ENCODE measurements around the gene KLLN.
"Not testable (repeated sequence)": the region's sequence is repeated elsewhere in the genome, so short reads cannot be mapped to it uniquely, and the experiment has no call there.

The KLLN gene

DNA sequence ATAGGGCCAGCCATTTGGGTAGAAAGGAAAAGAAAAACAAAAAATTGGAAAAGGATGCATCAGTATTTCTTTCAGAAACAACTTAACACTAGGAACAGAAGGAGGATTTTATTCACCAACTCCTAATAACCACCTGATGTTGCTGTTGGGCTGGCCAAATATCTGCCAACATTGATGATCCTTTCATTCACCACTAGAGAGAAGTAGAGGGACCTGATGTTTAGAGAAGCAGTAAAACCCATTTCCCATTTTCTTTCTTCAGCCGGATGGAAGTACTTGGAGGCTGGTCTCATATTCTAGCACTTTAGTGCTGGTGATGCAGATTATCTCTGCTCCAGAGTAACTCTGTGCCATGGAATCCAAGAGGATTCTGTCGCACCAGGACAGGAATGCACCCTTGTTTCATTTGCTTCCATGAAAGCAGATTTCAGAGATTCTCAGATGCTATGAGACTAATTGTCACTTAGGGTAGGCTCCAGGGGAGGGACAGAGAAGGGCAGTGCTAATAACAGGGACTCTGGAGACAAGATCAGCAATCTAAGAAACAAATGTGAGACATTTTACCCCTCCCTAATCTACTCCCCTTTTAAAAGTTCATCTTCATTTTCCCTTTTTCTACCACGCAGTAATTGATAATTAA, 3.1 kb downstream of the KLLN start:
- TF ChIP-seq, protein P1, sequence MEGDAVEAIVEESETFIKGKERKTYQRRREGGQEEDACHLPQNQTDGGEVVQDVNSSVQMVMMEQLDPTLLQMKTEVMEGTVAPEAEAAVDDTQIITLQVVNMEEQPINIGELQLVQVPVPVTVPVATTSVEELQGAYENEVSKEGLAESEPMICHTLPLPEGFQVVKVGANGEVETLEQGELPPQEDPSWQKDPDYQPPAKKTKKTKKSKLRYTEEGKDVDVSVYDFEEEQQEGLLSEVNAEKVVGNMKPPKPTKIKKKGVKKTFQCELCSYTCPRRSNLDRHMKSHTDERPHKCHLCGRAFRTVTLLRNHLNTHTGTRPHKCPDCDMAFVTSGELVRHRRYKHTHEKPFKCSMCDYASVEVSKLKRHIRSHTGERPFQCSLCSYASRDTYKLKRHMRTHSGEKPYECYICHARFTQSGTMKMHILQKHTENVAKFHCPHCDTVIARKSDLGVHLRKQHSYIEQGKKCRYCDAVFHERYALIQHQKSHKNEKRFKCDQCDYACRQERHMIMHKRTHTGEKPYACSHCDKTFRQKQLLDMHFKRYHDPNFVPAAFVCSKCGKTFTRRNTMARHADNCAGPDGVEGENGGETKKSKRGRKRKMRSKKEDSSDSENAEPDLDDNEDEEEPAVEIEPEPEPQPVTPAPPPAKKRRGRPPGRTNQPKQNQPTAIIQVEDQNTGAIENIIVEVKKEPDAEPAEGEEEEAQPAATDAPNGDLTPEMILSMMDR (IDR thresholded peaks at IDR 0.05; ENCODE audit: control insufficient read depth, extremely low read depth, insufficient read depth), result peak; percentile 60
- H3K4me3 ChIP-seq (ENCODE audit: low read depth, low read length), result no peak overlapping the region
- DNase-seq (ENCODE audit: low read depth), result no peak

DNA sequence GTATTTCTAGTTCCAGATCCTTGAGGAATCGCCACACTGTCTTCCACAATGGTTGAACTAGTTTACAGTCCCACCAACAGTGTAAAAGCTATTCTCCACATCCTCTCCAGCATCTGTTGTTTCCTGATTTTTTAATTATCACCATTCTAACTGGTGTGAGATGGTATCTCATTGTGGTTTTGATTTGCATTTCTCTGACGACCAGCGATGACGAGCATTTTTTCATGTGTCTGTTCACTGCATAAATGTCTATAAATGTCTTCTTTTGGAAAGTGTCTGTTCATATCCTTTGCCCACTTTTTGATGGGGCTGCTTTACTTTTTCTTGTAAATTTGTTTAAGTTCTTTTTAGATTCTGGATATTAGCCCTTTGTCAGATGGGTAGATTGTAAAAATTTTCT, 7.7 kb downstream of the KLLN start:
- not testable (repeated sequence) for H3K4me3 ChIP-seq (ENCODE audit: low read depth, low read length); DNase-seq (ENCODE audit: low read depth)

DNA sequence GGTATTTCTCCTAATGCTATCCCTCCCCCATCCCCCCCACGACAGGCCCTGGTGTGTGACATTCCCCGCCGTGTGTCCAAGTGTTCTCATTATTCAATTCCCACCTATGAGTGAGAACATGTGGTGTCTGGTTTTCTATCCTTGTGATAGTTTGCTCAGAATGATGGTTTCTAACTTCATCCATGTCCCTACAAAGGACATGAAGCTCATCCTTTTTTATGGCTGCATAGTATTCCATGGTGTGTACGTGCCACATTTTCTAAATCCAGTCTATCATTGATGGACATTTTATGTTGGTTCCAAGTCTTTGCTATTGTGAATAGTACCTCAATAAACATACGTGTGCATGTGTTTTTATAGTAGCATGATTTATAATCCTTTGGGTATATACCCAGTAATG, 8.1 kb downstream of the KLLN start:
- not testable (repeated sequence) for H3K4me3 ChIP-seq (ENCODE audit: low read depth, low read length); DNase-seq (ENCODE audit: low read depth)

DNA sequence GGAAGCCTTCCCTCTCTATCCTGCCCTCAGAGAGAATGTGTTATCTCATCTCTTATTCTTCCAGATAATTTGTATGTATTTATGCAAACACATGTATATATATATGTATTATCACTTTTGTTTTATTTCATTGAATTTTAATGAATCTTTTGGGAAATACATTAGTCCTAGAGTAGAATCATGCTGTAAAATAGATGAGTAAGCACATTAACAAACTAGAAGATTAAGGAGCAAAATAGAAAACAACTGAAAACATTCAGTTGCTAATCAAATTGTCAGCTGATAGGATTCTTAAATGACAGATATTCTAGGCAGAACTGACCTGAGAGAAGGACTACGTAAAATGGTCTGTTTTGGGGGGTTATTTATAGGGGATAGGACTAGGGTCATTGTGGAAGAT, 11.2 kb downstream of the KLLN start:
- TF ChIP-seq, protein P1 (IDR thresholded peaks at IDR 0.05; ENCODE audit: control insufficient read depth, extremely low read depth, insufficient read depth), result no peak
- no peak for DNase-seq (ENCODE audit: low read depth)
- H3K4me3 ChIP-seq (ENCODE audit: low read depth, low read length), result no peak overlapping the region

DNA sequence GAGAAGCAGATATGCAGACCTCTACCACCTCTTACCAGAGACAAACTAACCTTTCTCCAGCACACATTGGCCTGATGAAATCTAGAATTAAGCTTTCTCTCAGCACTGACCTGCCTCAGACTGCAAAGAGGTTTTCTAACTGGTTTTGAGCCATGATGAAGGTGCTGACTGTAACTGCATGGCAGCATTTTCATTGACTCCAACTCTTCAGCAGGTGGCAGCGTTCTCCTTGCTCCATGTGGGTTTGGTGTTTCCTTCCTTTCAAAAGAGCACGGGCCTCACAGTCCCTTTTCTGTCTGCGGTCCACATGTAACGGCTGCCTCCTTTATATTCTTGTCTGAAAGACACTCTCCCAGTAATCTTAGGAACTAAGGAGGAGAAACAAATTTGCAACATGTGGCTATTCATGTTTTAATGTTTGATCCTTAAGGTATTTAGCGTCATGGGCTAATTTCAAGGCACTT, 12.6 kb downstream of the KLLN start:
- no peak overlapping the region for H3K4me3 ChIP-seq (ENCODE audit: low read depth, low read length)
- DNase-seq (ENCODE audit: low read depth), result no peak
- TF ChIP-seq, protein P1 (IDR thresholded peaks at IDR 0.05; ENCODE audit: control insufficient read depth, extremely low read depth, insufficient read depth), result peak; percentile 62

DNA sequence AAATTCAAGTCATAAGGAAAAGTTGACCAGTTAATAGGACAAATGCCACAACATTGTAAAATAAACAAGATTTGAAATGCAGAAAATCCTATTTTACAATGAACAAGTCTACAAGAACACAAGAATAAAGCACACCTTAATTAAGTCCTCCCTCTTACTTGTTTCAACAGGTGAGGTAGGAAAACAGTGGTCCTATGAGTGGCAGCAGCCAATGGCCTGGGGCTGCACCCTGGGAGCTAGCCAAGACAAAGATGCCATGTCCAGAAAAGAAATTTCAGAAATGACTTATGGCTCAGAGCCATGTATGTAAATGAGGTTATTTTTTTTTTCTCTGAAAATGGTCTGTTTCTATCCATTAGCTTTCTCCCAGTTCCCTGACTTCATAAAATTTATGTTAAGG, 14.3 kb downstream of the KLLN start:
- DNase-seq (ENCODE audit: low read depth), result no peak
- no peak overlapping the region for H3K4me3 ChIP-seq (ENCODE audit: low read depth, low read length)
- TF ChIP-seq, protein P1 (IDR thresholded peaks at IDR 0.05; ENCODE audit: control insufficient read depth, extremely low read depth, insufficient read depth), result no peak

DNA sequence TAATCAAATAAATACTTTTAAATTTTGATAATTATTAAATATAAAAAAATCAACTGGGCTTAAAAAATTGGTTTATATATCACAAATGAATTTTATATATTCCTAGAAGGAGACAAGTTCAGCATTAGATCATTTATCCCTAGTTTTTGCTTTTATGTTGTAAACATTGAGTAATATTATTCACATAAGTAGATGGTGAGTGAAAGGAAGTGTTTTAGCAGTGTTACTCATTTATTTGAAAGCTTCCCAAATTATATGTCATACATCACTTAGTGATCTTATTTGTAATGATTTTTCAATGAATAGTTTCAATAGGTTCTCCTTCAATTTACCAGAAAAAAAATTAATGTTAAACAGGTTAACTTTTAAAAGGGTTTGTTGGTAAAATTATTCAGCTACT, 15.8 kb downstream of the KLLN start:
- H3K4me3 ChIP-seq (ENCODE audit: low read depth, low read length), result no peak overlapping the region
- no peak for DNase-seq (ENCODE audit: low read depth)
- TF ChIP-seq, protein P1 (IDR thresholded peaks at IDR 0.05; ENCODE audit: control insufficient read depth, extremely low read depth, insufficient read depth), result no peak

DNA sequence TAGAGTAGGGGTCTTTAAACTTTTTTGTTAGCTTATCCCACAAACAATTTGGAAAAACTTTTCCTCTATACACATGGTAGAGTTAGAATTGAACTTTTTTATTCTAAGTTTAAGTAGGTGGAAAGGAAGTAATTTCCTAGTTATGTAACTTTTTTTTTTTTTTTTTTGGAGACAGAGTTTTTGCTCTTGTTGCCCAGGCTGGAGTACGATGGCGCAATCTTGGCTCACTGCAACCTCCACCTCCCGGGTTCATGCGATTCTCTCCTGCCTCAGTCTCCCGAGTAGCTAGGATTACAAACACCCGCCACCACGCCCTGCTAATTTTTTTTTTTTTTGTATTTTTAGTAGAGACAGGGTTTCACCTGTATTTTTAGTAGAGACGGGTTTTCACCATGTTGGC, 16.6 kb downstream of the KLLN start:
- not testable (repeated sequence) for DNase-seq (ENCODE audit: low read depth); H3K4me3 ChIP-seq (ENCODE audit: low read depth, low read length)
